ENCODE results near the gene LRMDA.

The LRMDA gene

DNA sequence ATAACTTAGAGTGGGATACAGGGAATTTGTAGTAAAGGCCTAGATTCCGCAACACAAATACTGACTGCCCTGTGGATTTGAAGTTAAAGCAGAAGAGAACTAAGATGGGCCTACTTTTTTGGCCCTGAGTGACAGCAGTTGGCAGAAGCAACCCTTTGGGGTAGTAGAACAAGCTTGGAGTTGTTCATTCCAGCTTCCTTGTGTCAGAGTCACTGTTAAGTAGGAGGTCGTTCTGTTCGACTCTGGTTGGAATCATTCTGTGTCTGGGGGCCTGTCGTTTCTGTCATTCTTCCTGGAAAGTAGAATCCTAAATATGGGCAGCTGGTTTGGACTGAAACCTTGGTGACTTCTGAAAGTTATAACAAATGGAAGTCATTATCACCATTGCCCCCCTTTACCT lies 865.9 kb downstream of the LRMDA start:
- H3K27ac ChIP-seq = peak overlapping the region; percentile 97
- TF ChIP-seq, protein P1, sequence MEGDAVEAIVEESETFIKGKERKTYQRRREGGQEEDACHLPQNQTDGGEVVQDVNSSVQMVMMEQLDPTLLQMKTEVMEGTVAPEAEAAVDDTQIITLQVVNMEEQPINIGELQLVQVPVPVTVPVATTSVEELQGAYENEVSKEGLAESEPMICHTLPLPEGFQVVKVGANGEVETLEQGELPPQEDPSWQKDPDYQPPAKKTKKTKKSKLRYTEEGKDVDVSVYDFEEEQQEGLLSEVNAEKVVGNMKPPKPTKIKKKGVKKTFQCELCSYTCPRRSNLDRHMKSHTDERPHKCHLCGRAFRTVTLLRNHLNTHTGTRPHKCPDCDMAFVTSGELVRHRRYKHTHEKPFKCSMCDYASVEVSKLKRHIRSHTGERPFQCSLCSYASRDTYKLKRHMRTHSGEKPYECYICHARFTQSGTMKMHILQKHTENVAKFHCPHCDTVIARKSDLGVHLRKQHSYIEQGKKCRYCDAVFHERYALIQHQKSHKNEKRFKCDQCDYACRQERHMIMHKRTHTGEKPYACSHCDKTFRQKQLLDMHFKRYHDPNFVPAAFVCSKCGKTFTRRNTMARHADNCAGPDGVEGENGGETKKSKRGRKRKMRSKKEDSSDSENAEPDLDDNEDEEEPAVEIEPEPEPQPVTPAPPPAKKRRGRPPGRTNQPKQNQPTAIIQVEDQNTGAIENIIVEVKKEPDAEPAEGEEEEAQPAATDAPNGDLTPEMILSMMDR (conservative IDR thresholded peaks at IDR 0.05) = no peak

DNA sequence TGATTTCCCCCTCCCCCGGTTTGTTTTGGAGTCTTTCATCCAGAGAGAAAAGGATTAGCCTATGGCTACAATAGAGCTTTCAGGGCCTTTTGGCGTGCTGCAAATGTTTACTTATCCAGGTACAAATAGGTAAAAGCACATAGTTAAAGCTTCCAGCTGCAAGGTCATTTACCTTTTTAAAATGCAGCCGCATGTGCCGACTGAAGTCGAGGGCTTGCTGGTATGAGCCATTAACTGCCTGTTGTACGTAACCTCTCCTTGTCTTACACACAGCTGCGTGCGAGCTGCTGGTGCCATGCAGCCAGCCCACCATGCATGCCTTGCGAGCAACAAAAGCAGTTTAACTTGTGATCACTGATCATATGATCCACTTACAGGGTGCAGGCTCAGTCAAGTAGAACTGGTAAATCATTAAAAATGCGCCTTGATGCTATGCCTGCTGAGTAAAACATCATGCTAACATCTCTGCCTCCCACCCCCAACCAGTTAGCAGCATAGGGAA lies 866.4 kb downstream of the LRMDA start:
- H3K27ac ChIP-seq = peak overlapping the region; percentile 97
- TF ChIP-seq, protein P1 (conservative IDR thresholded peaks at IDR 0.05) = no peak

DNA sequence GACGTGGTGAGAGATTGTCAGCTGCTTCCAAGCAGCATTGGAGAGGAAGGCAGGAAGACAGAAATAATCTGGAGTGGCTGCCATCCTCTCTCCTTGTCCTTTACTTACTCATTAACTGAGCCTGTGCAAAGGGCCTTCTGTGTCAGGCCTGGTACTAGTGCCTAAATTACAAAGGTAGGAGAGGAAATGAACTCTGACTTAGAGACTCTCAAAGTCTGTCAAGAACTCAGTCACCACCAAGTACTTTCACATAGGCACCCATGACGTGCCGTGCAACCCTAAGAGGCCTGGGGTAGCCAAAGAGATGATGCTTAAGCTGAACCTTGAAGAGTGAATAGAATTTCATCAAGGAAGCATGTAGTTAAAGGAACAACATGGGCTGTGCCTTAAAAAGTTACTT lies 866.9 kb downstream of the LRMDA start:
- peak overlapping the region; percentile 97 for H3K27ac ChIP-seq
- TF ChIP-seq, protein P1 (conservative IDR thresholded peaks at IDR 0.05) = no peak

DNA sequence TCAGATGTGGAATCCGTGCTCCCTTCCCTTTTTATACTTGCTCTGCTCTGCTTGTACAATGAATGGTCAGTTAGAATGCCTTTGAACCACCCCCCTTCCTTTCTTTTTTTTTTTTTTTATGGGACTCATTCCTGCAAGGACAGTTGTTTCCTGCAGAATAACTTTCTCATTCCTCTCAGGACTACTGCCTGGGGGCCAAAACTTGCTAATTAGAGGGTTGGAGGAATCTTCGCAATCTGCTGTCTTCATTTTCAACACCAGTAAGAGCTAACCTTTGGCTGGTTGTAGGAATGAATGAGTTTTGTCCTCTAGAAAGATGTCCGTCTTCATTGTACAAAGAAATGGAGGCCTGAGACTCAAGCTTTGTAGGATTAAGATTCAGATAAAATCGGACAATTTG lies 868.1 kb downstream of the LRMDA start:
- peak overlapping the region; percentile 97 for H3K27ac ChIP-seq
- TF ChIP-seq, protein P1 (conservative IDR thresholded peaks at IDR 0.05) = no peak

DNA sequence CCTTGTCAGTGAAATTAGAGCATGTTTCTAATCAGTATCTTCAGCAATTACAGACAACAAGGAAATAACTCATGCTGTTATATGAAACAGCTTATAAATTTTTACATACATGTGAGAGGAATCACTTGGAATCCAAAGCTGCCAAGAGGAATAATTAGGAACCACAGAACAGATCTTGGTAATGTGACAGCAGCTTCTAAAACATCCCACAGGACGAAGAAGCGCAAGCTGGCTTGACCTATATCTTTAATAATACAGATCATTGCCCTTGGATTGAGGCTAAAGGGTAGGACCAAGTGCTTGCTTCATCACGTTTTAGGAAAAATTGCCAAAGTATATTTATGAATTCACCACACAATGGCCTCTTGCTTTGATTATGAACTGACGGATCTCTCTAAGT lies 869.8 kb downstream of the LRMDA start:
- TF ChIP-seq, protein P1 (conservative IDR thresholded peaks at IDR 0.05) = no peak
- peak overlapping the region; percentile 97 for H3K27ac ChIP-seq

DNA sequence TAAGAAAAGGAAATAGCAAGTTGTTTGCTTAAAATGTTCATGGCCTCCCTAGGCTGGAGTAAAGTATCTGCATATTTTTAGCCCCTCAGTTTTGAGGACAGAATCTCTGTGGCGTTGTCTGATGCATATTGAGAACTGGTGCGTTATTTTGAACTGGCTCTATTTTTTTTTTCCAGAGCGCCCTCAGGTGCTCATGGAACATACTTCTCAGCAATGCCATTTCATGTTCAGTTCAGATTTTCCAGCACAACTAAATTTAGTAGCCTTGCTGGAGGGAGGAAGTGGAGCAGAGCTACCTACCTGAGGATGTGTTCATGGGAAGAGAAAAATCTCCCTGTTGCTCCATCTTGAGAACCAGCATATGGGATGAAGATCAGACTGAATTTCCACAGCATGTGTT lies 870.5 kb downstream of the LRMDA start:
- TF ChIP-seq, protein P1 (conservative IDR thresholded peaks at IDR 0.05) = peak; percentile 73
- peak overlapping the region; percentile 97 for H3K27ac ChIP-seq

DNA sequence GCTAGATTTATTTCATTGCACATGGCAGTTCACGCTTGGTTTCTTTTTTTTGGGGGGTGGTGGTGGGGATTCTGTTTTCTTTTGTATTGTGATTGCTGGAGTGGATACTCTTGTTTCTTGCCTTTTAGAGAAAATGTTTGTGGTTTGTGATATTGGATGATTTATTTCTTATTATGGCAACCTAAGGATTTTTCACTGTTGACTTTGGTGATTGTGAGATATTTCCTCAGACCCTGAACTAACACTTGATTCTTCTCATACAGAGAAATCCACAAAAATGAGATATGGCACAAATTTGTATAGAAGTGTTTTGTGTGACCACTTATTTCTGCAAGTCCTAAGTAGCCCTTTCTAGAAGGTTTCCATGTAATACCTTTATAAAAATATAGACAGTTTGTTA lies 871.1 kb downstream of the LRMDA start:
- TF ChIP-seq, protein P1 (conservative IDR thresholded peaks at IDR 0.05) = no peak
- H3K27ac ChIP-seq = peak overlapping the region; percentile 97

Measured in VCaP (cell line).